GM12878 (cell line): Measurements from ENCODE around the gene FRMD3. TPM values are rescaled to one million over a fixed set of nuclear protein-coding genes. Genes with fewer than 3 reads are reported as not detected.

Experiments
- ATAC-seq: fragments of 200-7000 bp; cut with Tn5 transposase; 3 replicates; pipeline ENCODE4 v1.9.1; 2020; ENCODE audit warnings: mild to moderate bottlenecking, moderate library complexity
- BruUV-seq: library from RNA; stranded (reverse); fragments of 400-500 nt; replicated peaks from 2 replicates; lab custom pipeline; 2021; lab: Mats Ljungman, UMichigan
- CTCF ChIA-PET: fragments of 300-600 bp; sonication (Branson Sonifier 250); formaldehyde crosslinking; extraction: SDS; loops from one replicate; lab custom pipeline; 2021; ENCODE audit warnings: inconsistent platforms; lab: Yijun Ruan, JAX
- POLR2A ChIA-PET: fragments of 350-600 bp; formaldehyde crosslinking; extraction: SDS; loops from one replicate; lab custom pipeline; 2021; ENCODE audit warnings: inconsistent platforms; lab: Charles Lee
- RAD21 ChIA-PET: fragments of 300-600 bp; sonication (Branson Sonifier 250); formaldehyde crosslinking; loops from one replicate; lab custom pipeline; 2023; ENCODE audit warnings: antibody characterized with exemption; ENCODE audit not compliant: unreplicated experiment; lab: Charles Lee
- SMC1A ChIA-PET: fragments of 300-600 bp; sonication (Branson Sonifier 250); formaldehyde crosslinking; loops from one replicate; lab custom pipeline; 2023; ENCODE audit not compliant: unreplicated experiment, uncharacterized antibody; lab: Charles Lee
- DNase-seq: peaks from one replicate; pipeline ENCODE4 v3.0.0-alpha.2; 2011; ENCODE audit warnings: low read depth, low spot score
- FAIRE-seq: peaks from 3 replicates; lab custom pipeline; 2011; peaks lifted over from hg19 to GRCh38; lab: Jason Lieb, UNC
- H2AFZ ChIP-seq: 2 replicates; pipeline ENCODE4 v1.6.0; 2011; ENCODE audit warnings: low read depth, low read length, control low read depth; ENCODE audit not compliant: control insufficient read depth
- H3K27ac ChIP-seq: 2 replicates; pipeline ENCODE4 v1.5.1; 2011; ENCODE audit warnings: control low read depth; ENCODE audit not compliant: control insufficient read depth, insufficient read depth
- H3K27me3 ChIP-seq, 2 experiments: replicated peaks in 1 of 2; 2 replicates each; pipeline versions ENCODE4 v1.6.0 to v1.6.1; 2011; ENCODE audit warnings: low read length in 1 of 2; ENCODE audit not compliant: control insufficient read depth in 2 of 2, insufficient read depth in 2 of 2
- H3K36me3 ChIP-seq, 2 experiments: 2 replicates each; pipeline ENCODE4 v1.5.1; 2011; ENCODE audit warnings: low read length in 1 of 2; ENCODE audit not compliant: control insufficient read depth in 2 of 2, insufficient read depth in 2 of 2
- H3K4me1 ChIP-seq: 2 replicates; pipeline ENCODE4 v1.6.1; 2011; ENCODE audit warnings: mild to moderate bottlenecking, low read length, moderate library complexity, mixed read lengths; ENCODE audit not compliant: control insufficient read depth, insufficient read depth
- H3K4me2 ChIP-seq: 2 replicates; pipeline ENCODE4 v1.6.0; 2011; ENCODE audit warnings: control low read depth; ENCODE audit not compliant: control insufficient read depth, insufficient read depth
- H3K4me3 ChIP-seq: fragments of 200-600 bp; sonication (generic); 2 replicates; pipeline ENCODE4 v1.5.1; 2016
- H3K79me2 ChIP-seq: 2 replicates; pipeline ENCODE4 v1.6.0; 2011; ENCODE audit warnings: low read length; ENCODE audit not compliant: control insufficient read depth, insufficient read depth
- H3K9ac ChIP-seq: 2 replicates; pipeline ENCODE4 v1.8.0; 2011; ENCODE audit warnings: low read length, control low read depth, mixed read lengths; ENCODE audit not compliant: control insufficient read depth, insufficient read depth
- H3K9me3 ChIP-seq: replicated peaks from 3 replicates; pipeline ENCODE4 v1.5.1; 2011; ENCODE audit warnings: mild to moderate bottlenecking, low read length; ENCODE audit not compliant: control insufficient read depth, insufficient read depth
- H4K20me1 ChIP-seq: 2 replicates; pipeline ENCODE4 v1.6.0; 2011; ENCODE audit not compliant: control insufficient read depth, insufficient read depth
- GABPA ChIP-seq: IDR thresholded peaks from 2 replicates; pipeline ENCODE4 v1.6.1; 2014; ENCODE audit warnings: antibody characterized with exemption, low read depth, mild to moderate bottlenecking, inconsistent platforms
- RELB ChIP-seq: fragments of 450-650 bp; IDR thresholded peaks from 2 replicates; pipeline ENCODE4 v1.6.1; 2017; ENCODE audit warnings: low read depth, mild to moderate bottlenecking, moderate library complexity
- TBL1XR1 ChIP-seq: IDR thresholded peaks from 2 replicates; pipeline ENCODE4 v1.6.1; 2012; ENCODE audit warnings: low read depth, low read length, improper control_type of control experiment
- in situ Hi-C: fragments of 300-500 bp; cut with MboI; formaldehyde crosslinking; loops from 9 replicates; pipeline ENCODE4 v1.14.3; 2018; ENCODE audit warnings: mixed read lengths
- intact Hi-C: fragments of 100-400 bp; cut with micrococcal nuclease; formaldehyde crosslinking; loops from one replicate; pipeline ENCODE4 v1.14.2; 2022; ENCODE audit not compliant: unreplicated experiment
- polyA plus RNA-seq, 11 experiments: library from polyadenylated mRNA; depleted of rRNA in 4 of 11; unstranded in 6 of 11; stranded (reverse) in 5 of 11; fragments of >200 nt; fragmentation: Nextera tagmentation in 4 of 11; fragmentation: Illumina TruSeq in 1 of 11; extraction: Ambion mirVana in 4 of 11; extraction: Trizol in 1 of 11; gene quantifications; 1 replicate in 1 of 11; 2 replicates in 10 of 11; pipeline versions ENCODE4 v1.2.1 to v1.2.3, GENCODE V29; 2011 to 2016; ENCODE audit warnings: inconsistent platforms in 2 of 11, missing spikeins in 2 of 11, low read depth in 1 of 11
- total RNA-seq, 4 experiments: library from RNA; depleted of rRNA in 3 of 4; stranded (reverse); fragments of >200 nt in 3 of 4; fragmentation: Illumina TruSeq in 1 of 4; extraction: Trizol in 1 of 4; gene quantifications; 2 replicates each; pipeline versions ENCODE4 v1.2.1 to v1.2.3, GENCODE V29; 2013 to 2021
- TF ChIP-seq, protein P1 (sequence below): IDR thresholded peaks from 2 replicates; pipeline ENCODE4 v1.6.1; 2011; ENCODE audit warnings: borderline replicate concordance, low read depth, mild to moderate bottlenecking, moderate library complexity, mixed read lengths, low read length; ENCODE audit not compliant: insufficient read depth; ENCODE audit errors: extremely low read length

FRMD3 gene
- total and polyA plus RNA-seq, 10 of the 15 experiments (the other 5 are each of a cell fraction or from before 2014, with no cell fraction given): 0.04 to 0.68 (median 0.21) TPM; not detected in 1

DNA sequence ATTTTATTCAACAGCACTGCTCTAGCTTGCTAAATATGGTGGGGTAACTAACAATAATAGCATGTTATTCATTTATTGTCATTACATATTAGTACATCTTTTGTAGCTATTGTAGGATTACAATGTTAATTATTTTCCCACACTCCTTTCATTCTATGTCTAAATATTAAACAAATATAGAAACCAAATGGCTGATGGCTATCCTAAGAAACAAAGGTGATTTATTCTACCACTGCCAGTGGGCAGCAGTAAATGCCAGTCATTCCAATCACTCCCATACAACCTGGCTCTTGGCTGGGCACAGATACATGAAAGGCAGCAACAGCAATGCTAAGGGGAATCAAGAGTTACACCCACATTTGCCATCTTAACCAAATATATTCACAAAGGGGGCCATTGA is 84.1 kb downstream of the FRMD3 start:
- POLR2A ChIA-PET: no interaction called here
- BruUV-seq: no TSS peak
- intact Hi-C loops: no loop called here

More for the DNA sequence above, 84.1 kb downstream of the FRMD3 start:
- Histone ChIP-seq H4K20me1 (no peaks in the 10 kb centered on the region), H3K9ac (no peak overlapping the region), H3K27ac (no peak overlapping the region), H2AFZ (no peak overlapping the region), H3K4me2 (no peak overlapping the region), H3K79me2 (no peaks in the 10 kb centered on the region), H3K36me3 (no peaks in the 10 kb centered on the region), H3K27me3 (no peaks in the 10 kb centered on the region), H3K9me3 (no peaks in the 10 kb centered on the region), H3K4me3 (no peak overlapping the region), H3K4me1 (no peaks in the 10 kb centered on the region)
- RAD21 ChIA-PET: no interaction called here
- no peak for DNase-seq
- no peak for FAIRE-seq
- TF ChIP-seq RELB (no peak), TBL1XR1 (no peak), GABPA (no peak)
- TF ChIP-seq, protein P1, sequence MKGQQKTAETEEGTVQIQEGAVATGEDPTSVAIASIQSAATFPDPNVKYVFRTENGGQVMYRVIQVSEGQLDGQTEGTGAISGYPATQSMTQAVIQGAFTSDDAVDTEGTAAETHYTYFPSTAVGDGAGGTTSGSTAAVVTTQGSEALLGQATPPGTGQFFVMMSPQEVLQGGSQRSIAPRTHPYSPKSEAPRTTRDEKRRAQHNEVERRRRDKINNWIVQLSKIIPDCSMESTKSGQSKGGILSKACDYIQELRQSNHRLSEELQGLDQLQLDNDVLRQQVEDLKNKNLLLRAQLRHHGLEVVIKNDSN: no peak
- CTCF ChIA-PET: no interaction called here
- SMC1A ChIA-PET: no interaction called here
- in situ Hi-C loops: no loop called here
- ATAC-seq: no peak
